Gastroesophageal sphincter (tissue), 3 donors: ENCODE data around the gene HOXA11.

ENCODE experiments used
- EP300 ChIP-seq: sonication (generic); formaldehyde crosslinking; IDR thresholded peaks from one replicate; pipeline ENCODE4 v1.6.1; 2017; ENCODE audit warnings: antibody characterized with exemption, mild to moderate bottlenecking
- POLR2A ChIP-seq, 2 donors: fragments of 450-650 bp; IDR thresholded peaks; one replicate each; pipeline ENCODE4 v1.6.1; 2017; ENCODE audit warnings: antibody characterized with exemption in 2 of 2, mild to moderate bottlenecking in 2 of 2, moderate library complexity in 1 of 2
- POLR2AphosphoS5 ChIP-seq: sonication (generic); formaldehyde crosslinking; IDR thresholded peaks from one replicate; pipeline ENCODE4 v1.6.1; 2017; ENCODE audit warnings: antibody characterized with exemption
- TF ChIP-seq, protein P1 (sequence below), 4 experiments: fragments of 200-600 bp in 2 of 4; fragments of 450-650 bp in 2 of 4; sonication (generic) in 1 of 4; IDR thresholded peaks; one replicate each; pipeline ENCODE4 v1.5.1; 2017 to 2019; ENCODE audit warnings: antibody characterized with exemption in 4 of 4, mild to moderate bottlenecking in 2 of 4, moderate library complexity in 2 of 4

DNA sequence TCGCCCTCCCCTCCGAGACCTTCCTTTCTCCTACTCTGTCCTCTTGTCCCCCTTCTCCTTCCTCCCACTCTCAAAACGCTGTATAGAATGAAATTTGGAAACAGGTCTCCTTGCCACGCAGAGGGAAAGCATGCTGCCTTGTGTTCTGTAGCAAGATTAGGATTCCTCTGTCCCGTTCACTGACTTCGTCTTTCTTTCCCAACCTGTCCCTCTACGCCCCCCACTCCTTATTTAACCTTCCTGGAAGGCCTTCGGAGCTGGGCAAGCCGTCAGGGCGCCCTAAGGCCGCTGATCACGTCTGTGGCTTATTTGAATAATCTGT lies 21.0 kb downstream of the HOXA11 start:
- no peak for TF ChIP-seq POLR2A (IDR thresholded peaks at IDR 0.05)
- TF ChIP-seq, protein P1, sequence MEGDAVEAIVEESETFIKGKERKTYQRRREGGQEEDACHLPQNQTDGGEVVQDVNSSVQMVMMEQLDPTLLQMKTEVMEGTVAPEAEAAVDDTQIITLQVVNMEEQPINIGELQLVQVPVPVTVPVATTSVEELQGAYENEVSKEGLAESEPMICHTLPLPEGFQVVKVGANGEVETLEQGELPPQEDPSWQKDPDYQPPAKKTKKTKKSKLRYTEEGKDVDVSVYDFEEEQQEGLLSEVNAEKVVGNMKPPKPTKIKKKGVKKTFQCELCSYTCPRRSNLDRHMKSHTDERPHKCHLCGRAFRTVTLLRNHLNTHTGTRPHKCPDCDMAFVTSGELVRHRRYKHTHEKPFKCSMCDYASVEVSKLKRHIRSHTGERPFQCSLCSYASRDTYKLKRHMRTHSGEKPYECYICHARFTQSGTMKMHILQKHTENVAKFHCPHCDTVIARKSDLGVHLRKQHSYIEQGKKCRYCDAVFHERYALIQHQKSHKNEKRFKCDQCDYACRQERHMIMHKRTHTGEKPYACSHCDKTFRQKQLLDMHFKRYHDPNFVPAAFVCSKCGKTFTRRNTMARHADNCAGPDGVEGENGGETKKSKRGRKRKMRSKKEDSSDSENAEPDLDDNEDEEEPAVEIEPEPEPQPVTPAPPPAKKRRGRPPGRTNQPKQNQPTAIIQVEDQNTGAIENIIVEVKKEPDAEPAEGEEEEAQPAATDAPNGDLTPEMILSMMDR (IDR thresholded peaks at IDR 0.05) = no peak
- no peak for TF ChIP-seq EP300
- TF ChIP-seq POLR2AphosphoS5 = no peak
